PFSK-1 (cell line): ENCODE data around the gene STON2.

ENCODE experiments used
- FOXP2 ChIP-seq: optimal IDR thresholded peaks from 2 replicates; pipeline ENCODE3; 2011; ENCODE audit warnings: borderline replicate concordance, control low read depth, inconsistent platforms; ENCODE audit not compliant: insufficient read depth; ENCODE audit errors: extremely low read length, extremely low read depth
- POLR2AphosphoS5 ChIP-seq: IDR thresholded peaks from 2 replicates; pipeline ENCODE4 v1.6.1; 2012; ENCODE audit warnings: low read depth, mild to moderate bottlenecking, control low read depth, low read length, moderate library complexity
- TAF1 ChIP-seq: IDR thresholded peaks from 2 replicates; pipeline ENCODE4 v1.6.1; 2012; ENCODE audit warnings: low read length, control low read depth, borderline replicate concordance; ENCODE audit not compliant: insufficient read depth
- TF ChIP-seq, protein P1 (sequence below), 2 experiments: IDR thresholded peaks; 2 replicates each; pipeline versions ENCODE4 v1.6.1 to v1.8.0; 2011 to 2012; ENCODE audit warnings: low read depth in 2 of 2, low read length in 2 of 2, control low read depth in 1 of 2, inconsistent platforms in 1 of 2, mild to moderate bottlenecking in 1 of 2, moderate library complexity in 1 of 2; ENCODE audit not compliant: insufficient read depth in 1 of 2

DNA sequence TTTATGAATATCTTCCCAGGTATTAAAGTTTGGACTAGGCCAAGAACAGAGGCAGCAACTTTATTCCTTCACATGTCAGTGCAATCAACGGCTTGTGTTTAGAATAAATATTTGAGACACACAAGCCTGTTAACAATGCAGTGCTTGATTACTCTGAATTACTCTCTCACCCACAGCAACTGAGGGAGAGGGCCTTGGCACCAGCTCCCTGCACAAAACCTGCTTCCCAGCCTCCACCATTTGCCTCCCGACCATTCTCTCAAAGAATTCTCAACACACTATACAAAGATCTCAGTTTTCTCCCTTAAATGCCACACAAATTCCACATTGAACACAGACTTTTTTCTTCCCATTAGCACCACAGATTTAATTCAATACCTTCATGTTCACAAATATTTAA is 77.0 kb downstream of the STON2 start:
- TF ChIP-seq, protein P1, sequence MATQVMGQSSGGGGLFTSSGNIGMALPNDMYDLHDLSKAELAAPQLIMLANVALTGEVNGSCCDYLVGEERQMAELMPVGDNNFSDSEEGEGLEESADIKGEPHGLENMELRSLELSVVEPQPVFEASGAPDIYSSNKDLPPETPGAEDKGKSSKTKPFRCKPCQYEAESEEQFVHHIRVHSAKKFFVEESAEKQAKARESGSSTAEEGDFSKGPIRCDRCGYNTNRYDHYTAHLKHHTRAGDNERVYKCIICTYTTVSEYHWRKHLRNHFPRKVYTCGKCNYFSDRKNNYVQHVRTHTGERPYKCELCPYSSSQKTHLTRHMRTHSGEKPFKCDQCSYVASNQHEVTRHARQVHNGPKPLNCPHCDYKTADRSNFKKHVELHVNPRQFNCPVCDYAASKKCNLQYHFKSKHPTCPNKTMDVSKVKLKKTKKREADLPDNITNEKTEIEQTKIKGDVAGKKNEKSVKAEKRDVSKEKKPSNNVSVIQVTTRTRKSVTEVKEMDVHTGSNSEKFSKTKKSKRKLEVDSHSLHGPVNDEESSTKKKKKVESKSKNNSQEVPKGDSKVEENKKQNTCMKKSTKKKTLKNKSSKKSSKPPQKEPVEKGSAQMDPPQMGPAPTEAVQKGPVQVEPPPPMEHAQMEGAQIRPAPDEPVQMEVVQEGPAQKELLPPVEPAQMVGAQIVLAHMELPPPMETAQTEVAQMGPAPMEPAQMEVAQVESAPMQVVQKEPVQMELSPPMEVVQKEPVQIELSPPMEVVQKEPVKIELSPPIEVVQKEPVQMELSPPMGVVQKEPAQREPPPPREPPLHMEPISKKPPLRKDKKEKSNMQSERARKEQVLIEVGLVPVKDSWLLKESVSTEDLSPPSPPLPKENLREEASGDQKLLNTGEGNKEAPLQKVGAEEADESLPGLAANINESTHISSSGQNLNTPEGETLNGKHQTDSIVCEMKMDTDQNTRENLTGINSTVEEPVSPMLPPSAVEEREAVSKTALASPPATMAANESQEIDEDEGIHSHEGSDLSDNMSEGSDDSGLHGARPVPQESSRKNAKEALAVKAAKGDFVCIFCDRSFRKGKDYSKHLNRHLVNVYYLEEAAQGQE (IDR thresholded peaks at IDR 0.05; ENCODE audit: insufficient read depth in 1 of 2, low read depth in 2 of 2, low read length in 2 of 2), result no peak
- no peak for TF ChIP-seq FOXP2
- TF ChIP-seq POLR2AphosphoS5, result no peak
- no peak for TF ChIP-seq TAF1
